OCI-LY3 (cell line): Measurements from ENCODE around the gene SEC16A.

Experiments
- CTCF ChIP-seq: fragments of 200-600, 300-600 bp; sonication (generic); IDR thresholded peaks from 2 replicates; pipeline ENCODE4 v1.5.1; 2014; ENCODE audit warnings: antibody characterized with exemption, low read length, low read depth
- EZH2phosphoT487 ChIP-seq: fragments of 200-600 bp; shearing (Covaris generic); IDR thresholded peaks from 2 replicates; pipeline ENCODE4 v1.6.1; 2018; ENCODE audit warnings: antibody characterized with exemption, mixed run types, low read depth

DNA sequence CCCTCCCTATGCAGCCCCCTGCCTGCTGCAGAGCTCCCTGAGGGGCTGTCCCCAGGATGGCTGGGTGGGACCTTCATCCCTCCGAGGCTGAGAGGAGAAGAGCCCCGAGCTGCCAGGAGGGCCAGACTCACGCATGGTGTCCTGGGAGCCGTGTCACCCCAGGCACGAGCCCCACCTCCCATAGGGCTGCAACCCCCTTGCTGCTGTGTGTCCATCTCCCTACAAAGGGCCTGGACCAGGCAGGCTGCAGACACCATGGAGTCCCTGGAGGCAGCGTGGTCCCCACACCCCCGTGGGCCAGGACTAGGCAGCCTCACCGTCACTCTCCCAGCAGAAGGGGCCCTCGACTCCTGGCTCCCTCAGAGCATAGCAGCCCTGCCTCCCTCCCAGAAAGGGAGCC, 11.2 kb upstream of the SEC16A start:
- TF ChIP-seq CTCF (no peak), EZH2phosphoT487 (no peak)
